Rectal smooth muscle tissue (tissue), 1 donor: ENCODE results near the gene CABP7.

Source experiments
- H3K27ac ChIP-seq: one replicate; pipeline ENCODE4 v1.7.0; 2013; ENCODE audit warnings: low read depth, low read length, inconsistent platforms
- H3K27me3 ChIP-seq: one replicate; pipeline ENCODE4 v1.7.0; 2013; ENCODE audit warnings: low read length; ENCODE audit not compliant: control insufficient read depth, insufficient read depth
- H3K36me3 ChIP-seq: one replicate; pipeline ENCODE4 v1.7.0; 2013; ENCODE audit warnings: low read length; ENCODE audit not compliant: control insufficient read depth, insufficient read depth
- H3K4me1 ChIP-seq: one replicate; pipeline ENCODE4 v1.7.0; 2013; ENCODE audit warnings: low read length; ENCODE audit not compliant: control insufficient read depth, insufficient read depth
- H3K4me3 ChIP-seq: one replicate; pipeline ENCODE4 v1.7.0; 2013; ENCODE audit warnings: low read length
- H3K9ac ChIP-seq: one replicate; pipeline ENCODE4 v1.7.0; 2013; ENCODE audit warnings: low read length

Gene CABP7

GRCh38 chr22:29758959-29759358 is 39.2 kb downstream of the CABP7 start:
- H3K4me3 ChIP-seq: no peak overlapping the region
- no peak overlapping the region for H3K9ac ChIP-seq

GRCh38 chr22:29762263-29762662 is 42.5 kb downstream of the CABP7 start:
- H3K27ac ChIP-seq: no peak overlapping the region
- H3K4me1 ChIP-seq: peaks cover 3% of the 10 kb centered on the region
- H3K4me3 ChIP-seq: no peak overlapping the region
- no peak overlapping the region for H3K9ac ChIP-seq
- no peaks in the 10 kb centered on the region for H3K36me3 ChIP-seq
- H3K27me3 ChIP-seq: no peaks in the 10 kb centered on the region

More at GRCh38 chr22:29758959-29759358, 39.2 kb downstream of the CABP7 start:
- Histone ChIP-seq H3K27me3 (no peaks in the 10 kb centered on the region), H3K36me3 (peaks cover under 1% of the 10 kb centered on the region), H3K4me1 (no peaks in the 10 kb centered on the region), H3K27ac (no peak overlapping the region)

DNA sequence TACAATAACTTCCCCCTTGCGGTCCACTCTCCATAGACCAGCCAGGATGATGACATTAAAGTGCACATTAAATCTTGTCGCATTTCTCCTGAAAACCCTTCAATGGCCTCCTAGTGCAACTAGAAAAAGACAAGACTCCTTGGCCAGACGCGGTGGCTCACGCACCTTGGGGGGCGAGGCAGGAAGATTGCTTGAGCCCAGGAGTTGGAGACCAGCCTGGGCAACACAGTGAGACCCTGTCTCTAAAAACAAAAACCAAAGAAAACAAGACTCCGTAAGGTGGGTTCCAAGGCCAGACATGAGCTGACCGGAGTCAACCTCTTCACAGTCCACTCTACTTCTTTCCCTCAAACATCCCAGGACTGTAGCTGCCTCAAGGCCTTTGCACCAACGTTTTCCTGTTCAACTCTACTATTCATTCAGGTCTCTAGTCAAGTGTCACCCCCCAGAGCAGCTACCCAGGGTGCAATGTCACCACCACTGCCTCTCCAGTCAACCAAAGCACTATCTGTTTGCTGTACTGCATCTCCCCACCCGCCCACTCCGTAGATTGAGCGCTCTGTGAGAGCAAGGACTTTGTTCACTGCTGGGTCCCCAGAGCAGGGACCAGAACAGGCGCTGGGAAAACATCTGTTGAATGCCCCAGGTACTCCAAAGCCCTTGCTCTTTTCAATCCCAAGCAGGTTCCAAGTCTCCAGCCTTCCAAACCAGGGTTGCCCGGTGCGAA is 46.3 kb downstream of the CABP7 start:
- Histone ChIP-seq H3K27me3 (no peaks in the 10 kb centered on the region), H3K9ac (peak overlapping the region; percentile 60), H3K36me3 (peaks cover 6% of the 10 kb centered on the region), H3K4me1 (peaks cover 7% of the 10 kb centered on the region), H3K4me3 (peak overlapping the region; percentile 89), H3K27ac (peak overlapping the region; percentile 21)

- Histone ChIP-seq H3K4me1 (peaks cover 7% of the 10 kb centered on the region), H3K4me3 (peak within 1 kb of the TSS; percentile 89), H3K27ac (peak within 1 kb of the TSS; percentile 92), H3K36me3 (peaks cover 6% of the 10 kb centered on the region), H3K27me3 (no peaks in the 10 kb centered on the region), H3K9ac (peak within 1 kb of the TSS; percentile 94)
Measured at GRCh38 chr22:29766632-29767170, 46.9 kb downstream of the CABP7 start, which contains the start of gene ZMAT5. ZMAT5 (minus strand) TSS chr22:29767007; CDS start chr22:29748544, 18,463 bp downstream.

- no peaks in the 10 kb centered on the region for H3K27me3 ChIP-seq
- peak within 1 kb of the TSS; percentile 92 for H3K27ac ChIP-seq
- H3K36me3 ChIP-seq: peaks cover 6% of the 10 kb centered on the region
- H3K4me1 ChIP-seq: peaks cover 7% of the 10 kb centered on the region
- H3K4me3 ChIP-seq: peak within 1 kb of the TSS; percentile 89
- peak within 1 kb of the TSS; percentile 94 for H3K9ac ChIP-seq
Measured at GRCh38 chr22:29767171-29768051, 47.6 kb downstream of the CABP7 start, which contains the start of gene UQCR10. UQCR10 (plus strand) TSS chr22:29767369; CDS start chr22:29767399, 30 bp downstream.

GRCh38 chr22:29768052-29768693 is 48.4 kb downstream of the CABP7 start:
- Histone ChIP-seq H3K27ac (peak overlapping the region; percentile 92), H3K36me3 (peaks cover 6% of the 10 kb centered on the region), H3K4me1 (peaks cover 7% of the 10 kb centered on the region), H3K4me3 (peak overlapping the region; percentile 89), H3K27me3 (no peaks in the 10 kb centered on the region), H3K9ac (peak overlapping the region; percentile 94)

GRCh38 chr22:29769723-29770321 is 50.0 kb downstream of the CABP7 start:
- Histone ChIP-seq H3K27ac (no peak overlapping the region), H3K27me3 (no peaks in the 10 kb centered on the region), H3K36me3 (peaks cover 6% of the 10 kb centered on the region), H3K4me3 (no peak overlapping the region), H3K9ac (no peak overlapping the region), H3K4me1 (peaks cover 7% of the 10 kb centered on the region)

DNA sequence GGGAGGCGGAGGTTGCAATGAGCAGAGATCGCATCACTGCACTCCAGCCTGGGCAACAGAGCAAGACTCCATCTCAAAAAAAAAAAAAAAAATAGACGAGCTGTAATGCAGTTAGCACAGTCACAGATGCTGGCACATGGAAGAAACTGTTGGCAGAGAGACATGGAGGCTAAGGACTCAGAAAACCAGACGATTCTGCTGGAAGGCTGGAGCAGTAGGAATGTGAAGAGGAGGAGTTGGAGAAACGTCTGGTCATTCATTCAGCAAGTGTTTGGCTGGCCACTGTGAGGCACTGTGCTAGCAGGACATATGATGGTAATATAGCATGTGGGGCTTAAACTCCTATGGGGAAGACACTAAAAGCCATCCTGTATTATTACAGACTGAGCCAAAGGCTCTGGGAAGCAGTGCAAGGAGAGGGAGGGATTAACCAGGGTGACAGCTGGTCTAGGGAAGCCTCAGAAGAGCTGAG is 52.4 kb downstream of the CABP7 start:
- peaks cover 4% of the 10 kb centered on the region for H3K4me1 ChIP-seq
- no peaks in the 10 kb centered on the region for H3K27me3 ChIP-seq
- H3K27ac ChIP-seq: no peak overlapping the region
- no peak overlapping the region for H3K9ac ChIP-seq
- no peak overlapping the region for H3K4me3 ChIP-seq
- H3K36me3 ChIP-seq: peaks cover 6% of the 10 kb centered on the region

DNA sequence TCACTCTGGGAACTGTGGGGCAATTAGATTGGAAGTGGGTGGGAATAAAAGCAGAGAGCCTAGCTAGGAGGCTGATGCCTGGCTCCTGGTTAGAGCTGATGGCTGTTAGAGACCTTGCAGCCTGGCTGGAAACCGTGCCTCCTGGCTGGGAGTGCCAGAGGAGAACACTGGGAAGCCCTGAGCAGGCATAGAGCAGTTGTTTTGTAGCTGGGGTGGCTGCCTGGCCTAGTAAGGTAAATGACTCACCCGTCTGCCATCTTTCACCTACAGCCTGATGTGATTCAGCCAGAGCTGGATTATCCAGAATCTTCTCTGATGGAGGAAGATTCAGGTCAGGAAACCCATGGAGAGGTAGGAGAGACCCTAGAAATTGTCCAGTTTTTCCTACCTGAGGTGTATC is 53.4 kb downstream of the CABP7 start:
- Histone ChIP-seq H3K4me1 (peaks cover 2% of the 10 kb centered on the region), H3K4me3 (no peak overlapping the region)

GRCh38 chr22:29780220-29780619 is 60.4 kb downstream of the CABP7 start:
- H3K4me3 ChIP-seq: no peak overlapping the region
- no peaks in the 10 kb centered on the region for H3K36me3 ChIP-seq
- H3K4me1 ChIP-seq: peaks cover 4% of the 10 kb centered on the region
- H3K27me3 ChIP-seq: no peaks in the 10 kb centered on the region
- H3K9ac ChIP-seq: no peak overlapping the region
- H3K27ac ChIP-seq: no peak overlapping the region

More for the DNA sequence above, 53.4 kb downstream of the CABP7 start:
- peaks cover 6% of the 10 kb centered on the region for H3K36me3 ChIP-seq
- H3K27me3 ChIP-seq: no peaks in the 10 kb centered on the region
- H3K9ac ChIP-seq: no peak overlapping the region
- H3K27ac ChIP-seq: no peak overlapping the region

GRCh38 chr22:29780748-29781676 is 61.2 kb downstream of the CABP7 start:
- H3K4me1 ChIP-seq: peaks cover 4% of the 10 kb centered on the region
- no peak overlapping the region for H3K9ac ChIP-seq
- H3K27ac ChIP-seq: peak overlapping the region; percentile 11

More at GRCh38 chr22:29780748-29781676, 61.2 kb downstream of the CABP7 start:
- Histone ChIP-seq H3K36me3 (no peaks in the 10 kb centered on the region), H3K27me3 (no peaks in the 10 kb centered on the region), H3K4me3 (no peak overlapping the region)
